WERI-Rb-1 (cell line): Measurements from ENCODE around the gene TEX2.
A peak's percentile ranks its signal among the peaks of the same experiment; 100 is the strongest.

Experiments used
- DNase-seq: peaks from one replicate; pipeline ENCODE4 v3.0.0-alpha.2; 2020
- H3K27ac ChIP-seq: fragments of 250-450 bp; sonication (Bioruptor Pico); 2 replicates; pipeline ENCODE4 v1.5.1; 2020; ENCODE audit warnings: mild to moderate bottlenecking, moderate library complexity
- H3K27me3 ChIP-seq: fragments of 250-450 bp; sonication (Bioruptor Pico); 2 replicates; pipeline ENCODE4 v1.5.1; 2021; ENCODE audit warnings: mild to moderate bottlenecking, low read depth, moderate library complexity; ENCODE audit not compliant: insufficient read depth, severe bottlenecking
- H3K36me3 ChIP-seq: fragments of 250-450 bp; sonication (Bioruptor Pico); 2 replicates; pipeline ENCODE4 v1.5.1; 2020; ENCODE audit warnings: mild to moderate bottlenecking, moderate library complexity
- H3K4me3 ChIP-seq: 2 replicates; pipeline ENCODE4 v1.5.1; 2011; ENCODE audit warnings: low read depth, mild to moderate bottlenecking, control low read depth, low read length
- H3K9me3 ChIP-seq: fragments of 250-450 bp; sonication (Bioruptor Pico); 2 replicates; pipeline ENCODE4 v1.5.1; 2021; ENCODE audit warnings: mild to moderate bottlenecking, moderate library complexity; ENCODE audit not compliant: severe bottlenecking
- TF ChIP-seq, protein P1 (sequence below): IDR thresholded peaks from 2 replicates; pipeline ENCODE4 v1.5.1; 2011; ENCODE audit warnings: low read depth, mild to moderate bottlenecking, control low read depth, inconsistent platforms, low read length

TEX2 gene

DNA sequence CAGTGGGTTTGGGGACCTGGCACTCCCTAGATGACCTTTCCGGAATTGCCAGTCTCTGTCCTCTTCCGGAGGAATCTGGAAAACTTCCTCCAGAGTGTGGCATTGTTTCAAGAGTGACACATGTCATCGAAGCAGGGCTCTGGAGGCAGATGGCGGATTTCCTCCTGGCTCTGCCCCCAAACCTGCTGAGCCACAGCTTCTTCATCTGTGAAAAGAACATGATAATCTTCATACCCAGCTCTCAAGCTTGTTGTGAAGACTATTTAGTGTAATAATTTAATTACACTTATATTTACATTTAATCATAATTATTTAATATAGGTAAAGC lies 19.7 kb upstream of the TEX2 start:
- Histone ChIP-seq H3K4me3 (no peak overlapping the region), H3K27me3 (no peaks in the 10 kb centered on the region), H3K27ac (peak overlapping the region; percentile 56), H3K9me3 (no peaks in the 10 kb centered on the region), H3K36me3 (no peaks in the 10 kb centered on the region)
- TF ChIP-seq, protein P1, sequence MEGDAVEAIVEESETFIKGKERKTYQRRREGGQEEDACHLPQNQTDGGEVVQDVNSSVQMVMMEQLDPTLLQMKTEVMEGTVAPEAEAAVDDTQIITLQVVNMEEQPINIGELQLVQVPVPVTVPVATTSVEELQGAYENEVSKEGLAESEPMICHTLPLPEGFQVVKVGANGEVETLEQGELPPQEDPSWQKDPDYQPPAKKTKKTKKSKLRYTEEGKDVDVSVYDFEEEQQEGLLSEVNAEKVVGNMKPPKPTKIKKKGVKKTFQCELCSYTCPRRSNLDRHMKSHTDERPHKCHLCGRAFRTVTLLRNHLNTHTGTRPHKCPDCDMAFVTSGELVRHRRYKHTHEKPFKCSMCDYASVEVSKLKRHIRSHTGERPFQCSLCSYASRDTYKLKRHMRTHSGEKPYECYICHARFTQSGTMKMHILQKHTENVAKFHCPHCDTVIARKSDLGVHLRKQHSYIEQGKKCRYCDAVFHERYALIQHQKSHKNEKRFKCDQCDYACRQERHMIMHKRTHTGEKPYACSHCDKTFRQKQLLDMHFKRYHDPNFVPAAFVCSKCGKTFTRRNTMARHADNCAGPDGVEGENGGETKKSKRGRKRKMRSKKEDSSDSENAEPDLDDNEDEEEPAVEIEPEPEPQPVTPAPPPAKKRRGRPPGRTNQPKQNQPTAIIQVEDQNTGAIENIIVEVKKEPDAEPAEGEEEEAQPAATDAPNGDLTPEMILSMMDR, result no peak
- DNase-seq, result peak; percentile 61

GRCh38 chr17:64281962-64282752 lies 19.1 kb upstream of the TEX2 start:
- Histone ChIP-seq H3K4me3 (no peak overlapping the region), H3K9me3 (no peaks in the 10 kb centered on the region), H3K27me3 (no peaks in the 10 kb centered on the region), H3K36me3 (no peaks in the 10 kb centered on the region), H3K27ac (peak overlapping the region; percentile 56)
- TF ChIP-seq, protein P1, result peak; percentile 69
- peak; percentile 73 for DNase-seq

DNA sequence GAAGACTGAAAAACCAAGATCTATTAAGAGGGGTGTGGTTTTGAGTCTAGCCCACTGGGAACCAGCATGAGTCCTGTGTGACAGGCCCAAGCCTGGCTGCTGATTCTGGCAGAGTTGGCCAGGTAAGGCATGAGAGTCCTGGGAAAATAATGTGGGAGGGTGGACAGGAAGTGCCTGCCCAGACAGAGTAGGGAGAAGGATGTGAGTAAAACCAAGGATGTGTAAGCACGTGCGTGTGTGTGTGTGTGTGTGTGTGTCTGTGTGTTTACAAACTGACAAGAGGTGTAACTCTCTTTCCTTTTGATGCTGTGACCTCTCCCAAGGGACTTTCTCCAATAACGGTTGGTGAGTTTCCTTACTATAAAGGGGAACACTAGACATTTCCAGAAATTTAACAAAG lies 15.6 kb upstream of the TEX2 start:
- Histone ChIP-seq H3K9me3 (peaks cover 8% of the 10 kb centered on the region), H3K4me3 (no peak overlapping the region), H3K27ac (no peak overlapping the region), H3K36me3 (no peaks in the 10 kb centered on the region), H3K27me3 (no peaks in the 10 kb centered on the region)
- TF ChIP-seq, protein P1, result no peak
- DNase-seq, result no peak

DNA sequence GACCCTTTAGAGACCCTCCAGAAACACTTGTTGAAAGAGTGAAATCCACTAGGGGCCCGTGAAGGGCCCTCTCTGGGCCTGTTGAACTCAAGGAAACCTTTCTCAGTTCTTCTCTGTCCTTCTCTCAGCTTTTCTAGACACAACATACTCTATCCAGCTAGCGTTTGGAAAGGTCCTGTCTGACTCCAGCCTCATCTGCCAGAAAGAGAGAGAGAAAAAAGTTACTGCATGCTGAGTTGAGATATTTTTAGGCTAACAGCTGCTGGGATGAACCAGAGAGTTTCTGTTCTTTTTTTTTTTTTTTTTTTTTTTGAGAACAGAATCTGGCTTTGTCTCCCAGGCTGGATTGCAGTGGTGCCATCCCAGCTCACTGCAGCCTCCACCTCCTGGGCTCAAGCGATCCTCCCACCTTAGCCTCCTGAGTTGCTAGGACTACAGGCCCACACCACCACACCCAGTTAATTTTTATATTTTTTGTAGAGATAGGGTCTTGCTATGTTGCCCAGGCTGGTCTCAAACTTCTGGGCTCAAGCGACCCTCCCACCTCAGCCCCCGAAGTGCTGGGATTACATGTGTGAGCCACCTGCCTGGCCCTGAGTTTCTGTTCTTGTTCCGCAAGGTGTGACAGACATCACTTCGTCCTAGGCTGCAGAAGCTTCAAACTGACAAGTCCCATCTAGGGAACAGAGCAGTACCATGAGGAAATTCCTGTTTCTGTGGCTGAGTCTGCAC lies 14.9 kb upstream of the TEX2 start:
- Histone ChIP-seq H3K4me3 (no peak overlapping the region), H3K9me3 (peaks cover 8% of the 10 kb centered on the region), H3K27me3 (no peaks in the 10 kb centered on the region), H3K27ac (no peak overlapping the region), H3K36me3 (no peaks in the 10 kb centered on the region)
- TF ChIP-seq, protein P1, result no peak
- no peak for DNase-seq

DNA sequence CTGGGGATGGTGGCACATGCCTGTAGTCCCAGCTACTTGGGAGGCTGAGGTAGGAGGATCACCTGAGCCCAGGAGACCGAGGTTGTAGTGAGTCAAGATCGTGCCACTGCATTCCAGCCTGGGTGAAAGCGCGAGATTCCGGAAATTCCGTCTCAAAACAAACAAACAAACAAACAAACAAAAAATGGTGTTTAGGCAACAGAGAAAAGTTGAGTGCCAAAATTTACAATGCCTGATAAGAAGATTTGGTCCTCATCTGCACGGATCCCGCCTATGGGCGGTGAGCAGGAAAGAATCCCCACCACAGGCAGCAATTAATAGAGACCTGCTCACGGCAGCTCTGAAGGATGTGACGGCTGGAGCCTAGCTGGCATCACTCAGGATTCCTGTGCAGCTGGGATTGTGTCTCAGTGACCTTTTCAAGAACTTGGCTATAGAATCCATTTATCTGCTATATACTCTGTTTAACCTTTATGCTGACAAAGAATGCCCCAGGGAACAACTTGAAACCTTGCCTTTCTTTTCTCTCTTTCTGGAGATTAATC lies 14.0 kb upstream of the TEX2 start:
- DNase-seq, result no peak
- H3K9me3 ChIP-seq, result peaks cover 13% of the 10 kb centered on the region
- H3K27me3 ChIP-seq, result no peaks in the 10 kb centered on the region
- no peak overlapping the region for H3K4me3 ChIP-seq
- no peak overlapping the region for H3K27ac ChIP-seq
- TF ChIP-seq, protein P1, result no peak
- H3K36me3 ChIP-seq, result no peaks in the 10 kb centered on the region
